ENCODE results near the gene TATDN3. TPM values are rescaled to one million over a fixed set of nuclear protein-coding genes. Genes with fewer than 3 reads are reported as not detected.

Gene TATDN3
- total and polyA plus RNA-seq, 2 of the 8 experiments (the other 6 are each of a cell fraction or from before 2014, with no cell fraction given): 6.9 to 19.4 TPM

DNA sequence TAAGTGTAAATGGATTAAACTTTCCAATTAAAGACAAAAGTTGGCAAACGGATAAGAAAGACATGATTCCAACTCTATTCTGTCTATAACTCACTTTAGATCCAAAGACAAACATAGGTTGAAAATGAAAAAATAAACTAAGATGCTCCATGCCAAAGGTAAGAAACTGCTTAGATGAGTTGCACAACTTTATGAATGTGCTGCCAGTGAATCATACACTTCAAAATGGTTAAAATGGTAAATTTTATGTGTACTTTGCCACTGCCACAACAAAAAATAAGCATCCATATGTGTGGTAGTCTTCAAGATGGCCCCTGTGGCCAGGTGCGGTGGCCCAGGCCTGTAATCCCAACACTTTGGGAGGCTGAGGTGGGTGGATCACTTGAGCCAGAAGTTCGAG is 45.1 kb upstream of the TATDN3 start:
- Histone ChIP-seq H3K27ac (ENCODE audit: low read depth, low read length) (no peak overlapping the region), H2BK12ac (ENCODE audit: low read depth, low read length) (no peak overlapping the region), H2BK5ac (ENCODE audit: low read depth, low read length) (no peak overlapping the region), H2BK15ac (ENCODE audit: low read length) (no peak overlapping the region), H2BK20ac (ENCODE audit: low read length) (no peak overlapping the region), H3K4me2 (ENCODE audit: insufficient read depth in 1 of 2, low read depth in 2 of 2, low read length in 2 of 2) (no peak overlapping the region), H3K79me2 (ENCODE audit: control insufficient read depth in 1 of 2, insufficient read depth in 2 of 2, low read length in 2 of 2) (peaks cover 0 to 7% of the 10 kb centered on the region in 2 experiments; a peak in 2 of 4 replicates), H3K56ac (replicated peaks; ENCODE audit: insufficient read length, low read depth, low read length) (no peak overlapping the region), H3K23ac (ENCODE audit: insufficient read length) (no peak overlapping the region), H3K9me3 (ENCODE audit: insufficient read depth in 2 of 2, low read depth in 1 of 2, low read length in 1 of 2) (no peaks in the 10 kb centered on the region), H4K91ac (replicated peaks; ENCODE audit: insufficient read length, low read length) (no peak overlapping the region), H4K5ac (ENCODE audit: insufficient read length, low read depth, low read length) (no peak overlapping the region), H4K20me1 (replicated peaks in 1 of 2; ENCODE audit: control insufficient read depth in 1 of 2, insufficient read depth in 2 of 2, low read length in 2 of 2) (peaks cover 0 to 2% of the 10 kb centered on the region in 2 experiments), H3K18ac (ENCODE audit: extremely low read depth, low read length) (no peak overlapping the region), H3K79me1 (ENCODE audit: low read depth, low read length) (no peaks in the 10 kb centered on the region; the same call in 1 of the 2 replicates), H3K4ac (replicated peaks; ENCODE audit: insufficient read length, low read depth, low read length) (no peak overlapping the region), H3K9ac (replicated peaks in 1 of 4; ENCODE audit: extremely low read depth in 1 of 4, low read depth in 3 of 4, low read length in 3 of 4) (no peak overlapping the region), H3K23me2 (ENCODE audit: low read depth, low read length) (0 out of 2 replicates have a peak, but pooled peaks cover 3% of the 10 kb centered on the region), H2BK120ac (replicated peaks; ENCODE audit: low read depth, low read length) (no peak overlapping the region), H2AK5ac (ENCODE audit: low read depth, low read length) (no peak overlapping the region), H2AFZ (ENCODE audit: low read length) (no peak overlapping the region), H4K8ac (ENCODE audit: extremely low read depth, insufficient read depth, low read length) (no peak overlapping the region), H3K14ac (ENCODE audit: insufficient read length) (no peak overlapping the region), H3K27me3 (replicated peaks in 1 of 4; ENCODE audit: control insufficient read depth in 3 of 4, extremely low read depth in 1 of 4, insufficient read depth in 3 of 4, low read length in 3 of 4) (no peaks in the 10 kb centered on the region), H3K4me3 (ENCODE audit: extremely low read depth in 1 of 4, insufficient read depth in 2 of 4, low read depth in 3 of 4, low read length in 4 of 4) (no peak overlapping the region), H3K36me3 (ENCODE audit: control insufficient read depth in 2 of 4, insufficient read depth in 4 of 4, low read length in 3 of 4) (no peaks in the 10 kb centered on the region; a peak in 3 of 8 replicates), H3K4me1 (replicated peaks in 1 of 4; ENCODE audit: control insufficient read depth in 3 of 4, insufficient read depth in 4 of 4, low read length in 3 of 4) (peaks cover 0 to 4% (median 3%) of the 10 kb centered on the region in 4 experiments; a peak in 3 of 7 replicates)
- no peak for DNase-seq (ENCODE audit: low read depth in 1 of 2, low spot score in 2 of 2)
- CTCF ChIA-PET (ENCODE audit: partially characterized antibody): interaction anchor here (1.1 to 3.2 kb wide), 8 partner anchors 9 to 290 kb away, joined by 3 to 15 read pairs (median 7); no protein-coding TSS in a partner anchor
- 93% methylated on average over 3 of the region's 3 CpGs; no CpG with 5 or more reads in 1 of the 2 experiments for WGBS, 2 experiments (ENCODE audit: extremely low coverage in 1 of 2, insufficient coverage in 1 of 2, insufficient read length in 1 of 2, insufficient replicate concordance in 2 of 2, low coverage in 1 of 2, low lambda C conversion rate in 2 of 2, missing lambda C conversion rate in 1 of 2)
- no peak for FAIRE-seq
- POLR2A ChIA-PET (ENCODE audit: partially characterized antibody): interaction anchor here (0.7 to 1.4 kb wide), 3 partner anchors 9 to 220 kb away, joined by 3 to 4 read pairs (median 3); partner anchors contain the start of gene ATF3
- TF ChIP-seq RNF2 (IDR thresholded peaks at IDR 0.05; ENCODE audit: borderline replicate concordance, low read depth, low read length, missing control alignments, poor library complexity, severe bottlenecking): no peak
- TF ChIP-seq RFX5 (IDR thresholded peaks at IDR 0.05; ENCODE audit: borderline replicate concordance, low read depth, low read length): no peak
- no peak for TF ChIP-seq POLR2AphosphoS5 (IDR thresholded peaks at IDR 0.05; ENCODE audit: low read depth, low read length)
- TF ChIP-seq BRCA1 (IDR thresholded peaks at IDR 0.05; ENCODE audit: low read depth, low read length): no peak
- TF ChIP-seq FOSL1 (IDR thresholded peaks at IDR 0.05; ENCODE audit: insufficient read depth, low read depth, low read length): no peak
- no peak for TF ChIP-seq TEAD4 (IDR thresholded peaks at IDR 0.05; ENCODE audit: low read depth, low read length)
- no peak for TF ChIP-seq TAF7 (optimal IDR thresholded peaks at IDR 0.05; ENCODE audit: borderline replicate concordance, low read depth, low read length)
- TF ChIP-seq CREB1 (IDR thresholded peaks at IDR 0.05): no peak
- no peak for TF ChIP-seq JUND (IDR thresholded peaks at IDR 0.05; ENCODE audit: low read length)
- TF ChIP-seq EP300 (IDR thresholded peaks at IDR 0.05; ENCODE audit: borderline replicate concordance in 1 of 2, low read depth in 2 of 2, low read length in 2 of 2): no peak
- TF ChIP-seq SRF (IDR thresholded peaks at IDR 0.05; ENCODE audit: low read depth, low read length): no peak
- TF ChIP-seq HDAC6 (IDR thresholded peaks at IDR 0.05; ENCODE audit: low read depth, low read length): no peak
- TF ChIP-seq, protein P1, sequence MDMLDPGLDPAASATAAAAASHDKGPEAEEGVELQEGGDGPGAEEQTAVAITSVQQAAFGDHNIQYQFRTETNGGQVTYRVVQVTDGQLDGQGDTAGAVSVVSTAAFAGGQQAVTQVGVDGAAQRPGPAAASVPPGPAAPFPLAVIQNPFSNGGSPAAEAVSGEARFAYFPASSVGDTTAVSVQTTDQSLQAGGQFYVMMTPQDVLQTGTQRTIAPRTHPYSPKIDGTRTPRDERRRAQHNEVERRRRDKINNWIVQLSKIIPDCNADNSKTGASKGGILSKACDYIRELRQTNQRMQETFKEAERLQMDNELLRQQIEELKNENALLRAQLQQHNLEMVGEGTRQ (IDR thresholded peaks at IDR 0.05; ENCODE audit: low read length): no peak
